Endothelial cell (in vitro differentiated cells): ENCODE measurements around the gene DOK3. TPM values are rescaled to one million over a fixed set of nuclear protein-coding genes. Genes with fewer than 3 reads are reported as not detected.

Source experiments
- DNase-seq: peaks from one replicate; pipeline ENCODE4 v3.0.0; 2021; ENCODE audit warnings: low spot score
- H3K27ac Mint-ChIP-seq: one replicate; pipeline ENCODE4 v1.8.0; 2021; ENCODE audit warnings: mixed read lengths, inconsistent platforms; ENCODE audit not compliant: unreplicated experiment
- H3K27me3 Mint-ChIP-seq: one replicate; pipeline ENCODE4 v1.8.0; 2021; ENCODE audit warnings: mild to moderate bottlenecking, moderate library complexity, mixed read lengths, inconsistent platforms; ENCODE audit not compliant: unreplicated experiment
- H3K36me3 Mint-ChIP-seq: one replicate; pipeline ENCODE4 v1.8.0; 2021; ENCODE audit warnings: mild to moderate bottlenecking, low read depth, mixed read lengths, inconsistent platforms; ENCODE audit not compliant: unreplicated experiment
- H3K4me1 Mint-ChIP-seq: one replicate; pipeline ENCODE4 v1.8.0; 2021; ENCODE audit warnings: mild to moderate bottlenecking, mixed read lengths, inconsistent platforms; ENCODE audit not compliant: unreplicated experiment
- H3K4me3 Mint-ChIP-seq: one replicate; pipeline ENCODE4 v1.8.0; 2021; ENCODE audit warnings: mild to moderate bottlenecking, mixed read lengths, inconsistent platforms; ENCODE audit not compliant: unreplicated experiment
- H3K9me3 Mint-ChIP-seq: one replicate; pipeline ENCODE4 v1.8.0; 2021; ENCODE audit warnings: mixed read lengths, inconsistent platforms; ENCODE audit not compliant: unreplicated experiment
- total RNA-seq: library from RNA; stranded (reverse); fragmentation: NEBNext Ultra II Directional; extraction: Animal tissue kit (Norgen Biotek cat#: 25700); gene quantifications from one replicate; pipeline ENCODE4 v1.2.1, GENCODE V29; 2021; ENCODE audit not compliant: unreplicated experiment
- TF ChIP-seq, protein P1 (sequence below): fragments of 200-600 bp; sonication (generic); IDR thresholded peaks from one replicate; pipeline ENCODE4 v1.5.0; 2021; ENCODE audit warnings: antibody characterized with exemption; ENCODE audit not compliant: unreplicated experiment

DOK3 gene
- total RNA-seq, 1 donor from 2014 or later = 51.4 TPM

- Mint-ChIP-seq H3K27ac (peak overlapping the region; percentile 64), H3K4me1 (peaks cover 26% of the 10 kb centered on the region), H3K9me3 (no peaks in the 10 kb centered on the region), H3K27me3 (peaks cover 30% of the 10 kb centered on the region), H3K4me3 (peak overlapping the region; percentile 47), H3K36me3 (peaks cover 20% of the 10 kb centered on the region)
- TF ChIP-seq, protein P1, sequence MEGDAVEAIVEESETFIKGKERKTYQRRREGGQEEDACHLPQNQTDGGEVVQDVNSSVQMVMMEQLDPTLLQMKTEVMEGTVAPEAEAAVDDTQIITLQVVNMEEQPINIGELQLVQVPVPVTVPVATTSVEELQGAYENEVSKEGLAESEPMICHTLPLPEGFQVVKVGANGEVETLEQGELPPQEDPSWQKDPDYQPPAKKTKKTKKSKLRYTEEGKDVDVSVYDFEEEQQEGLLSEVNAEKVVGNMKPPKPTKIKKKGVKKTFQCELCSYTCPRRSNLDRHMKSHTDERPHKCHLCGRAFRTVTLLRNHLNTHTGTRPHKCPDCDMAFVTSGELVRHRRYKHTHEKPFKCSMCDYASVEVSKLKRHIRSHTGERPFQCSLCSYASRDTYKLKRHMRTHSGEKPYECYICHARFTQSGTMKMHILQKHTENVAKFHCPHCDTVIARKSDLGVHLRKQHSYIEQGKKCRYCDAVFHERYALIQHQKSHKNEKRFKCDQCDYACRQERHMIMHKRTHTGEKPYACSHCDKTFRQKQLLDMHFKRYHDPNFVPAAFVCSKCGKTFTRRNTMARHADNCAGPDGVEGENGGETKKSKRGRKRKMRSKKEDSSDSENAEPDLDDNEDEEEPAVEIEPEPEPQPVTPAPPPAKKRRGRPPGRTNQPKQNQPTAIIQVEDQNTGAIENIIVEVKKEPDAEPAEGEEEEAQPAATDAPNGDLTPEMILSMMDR = no peak
- no peak for DNase-seq
Observed at GRCh38 chr5:177477701-177478477, 31.7 kb downstream of the DOK3 start.

DNA sequence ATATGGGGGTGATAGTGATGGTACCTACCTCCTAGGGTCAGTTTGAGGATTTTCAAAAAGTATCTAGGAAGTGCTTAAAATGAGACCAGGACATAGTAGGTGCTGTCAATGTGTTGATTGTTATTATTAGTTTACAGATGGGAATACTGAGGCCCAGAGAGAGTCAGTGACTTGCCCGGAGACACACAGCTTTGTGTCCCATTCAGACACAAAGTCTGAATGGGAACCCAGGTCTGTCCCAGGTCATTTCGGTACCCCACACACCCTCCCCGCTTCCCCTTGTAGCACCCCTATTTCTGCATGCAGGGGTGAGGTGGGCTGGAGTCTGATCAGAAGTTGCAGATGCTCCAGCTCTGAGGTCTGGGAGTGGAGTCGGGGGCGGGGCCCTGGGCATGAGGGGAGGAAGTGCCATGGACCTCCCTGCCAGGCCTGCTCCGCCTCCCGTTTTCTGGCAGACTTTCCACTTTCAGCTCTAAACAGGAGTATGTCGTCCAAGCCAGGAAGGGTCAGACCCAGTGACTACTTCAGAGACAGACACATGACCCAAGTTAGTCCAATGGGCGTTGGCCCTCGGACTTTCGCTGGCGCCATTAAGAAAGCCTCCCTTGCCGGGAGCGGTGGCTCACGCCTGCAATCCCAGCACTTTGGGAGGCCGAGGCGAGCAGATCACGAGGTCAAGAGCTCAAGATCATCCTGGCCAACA is 32.9 kb downstream of the DOK3 start:
- DNase-seq = no peak
- TF ChIP-seq, protein P1 = no peak
- peaks cover 19% of the 10 kb centered on the region for H3K36me3 Mint-ChIP-seq
- peaks cover 26% of the 10 kb centered on the region for H3K4me1 Mint-ChIP-seq
- no peak overlapping the region for H3K27ac Mint-ChIP-seq
- H3K4me3 Mint-ChIP-seq = peak overlapping the region; percentile 78
- H3K9me3 Mint-ChIP-seq = no peaks in the 10 kb centered on the region
- peaks cover 27% of the 10 kb centered on the region for H3K27me3 Mint-ChIP-seq

- Mint-ChIP-seq H3K4me3 (peak overlapping the region; percentile 82), H3K9me3 (no peaks in the 10 kb centered on the region), H3K27me3 (peaks cover 32% of the 10 kb centered on the region), H3K27ac (peak overlapping the region; percentile 53), H3K36me3 (peaks cover 19% of the 10 kb centered on the region), H3K4me1 (peaks cover 35% of the 10 kb centered on the region)
- no peak for DNase-seq
- TF ChIP-seq, protein P1 = no peak
Observed at GRCh38 chr5:177475563-177476427, 33.8 kb downstream of the DOK3 start.

DNA sequence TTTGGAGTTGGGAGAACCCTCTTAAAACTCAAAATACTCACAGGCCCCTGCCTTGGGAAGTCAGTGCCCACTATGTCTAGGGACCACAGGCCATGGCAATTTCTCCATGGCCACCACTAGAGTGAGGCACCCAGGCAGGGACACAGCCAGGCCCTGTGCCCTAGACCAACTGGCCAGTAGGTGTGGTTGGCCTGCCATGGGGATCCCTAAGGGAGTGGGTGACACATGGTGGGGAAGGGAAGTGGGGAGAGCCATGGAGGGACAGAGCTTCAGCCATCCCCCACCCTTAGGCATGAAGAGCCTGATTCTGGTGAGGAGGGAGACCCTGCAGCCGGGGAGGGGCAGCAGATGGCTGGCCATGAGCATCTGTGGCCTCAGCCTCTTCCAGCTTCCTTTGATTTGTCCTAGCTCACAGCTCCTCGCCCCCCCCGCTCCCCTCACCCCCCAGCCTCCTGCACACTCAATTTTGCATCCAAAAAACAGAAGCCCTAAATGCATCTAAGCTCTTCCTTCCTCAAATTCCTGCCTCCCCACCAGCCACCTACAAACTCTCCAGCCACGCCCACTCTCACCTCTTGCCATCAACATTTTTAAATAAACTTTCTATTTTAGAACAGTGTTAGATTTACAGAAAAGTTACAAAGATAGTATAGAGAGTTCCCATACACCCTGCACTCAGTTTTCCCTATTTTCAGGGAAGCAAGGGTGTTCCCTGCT is 34.6 kb downstream of the DOK3 start:
- Mint-ChIP-seq H3K4me1 (peaks cover 41% of the 10 kb centered on the region), H3K27me3 (peaks cover 36% of the 10 kb centered on the region), H3K4me3 (peak overlapping the region; percentile 92), H3K36me3 (peaks cover 24% of the 10 kb centered on the region), H3K9me3 (no peaks in the 10 kb centered on the region), H3K27ac (peak overlapping the region; percentile 53)
- TF ChIP-seq, protein P1 = no peak
- DNase-seq = no peak
